LNCAP (cell line): ENCODE data around the gene CSF1.

ENCODE experiments used
- CTCF ChIP-seq: fragments of 450-650 bp; IDR thresholded peaks from 2 replicates; pipeline ENCODE4 v1.5.1; 2017; ENCODE audit warnings: mild to moderate bottlenecking

CSF1 gene

GRCh38 chr1:109902204-109902985, 8.3 kb upstream of the CSF1 start:
- no peak for TF ChIP-seq CTCF

GRCh38 chr1:109903376-109903930, 7.2 kb upstream of the CSF1 start:
- TF ChIP-seq CTCF = no peak

GRCh38 chr1:109904105-109904817, 6.4 kb upstream of the CSF1 start:
- TF ChIP-seq CTCF = no peak

- no peak for TF ChIP-seq CTCF
Observed at GRCh38 chr1:109905491-109905890, 5.2 kb upstream of the CSF1 start.

- no peak for TF ChIP-seq CTCF
Observed at GRCh38 chr1:109906160-109906838, 4.3 kb upstream of the CSF1 start.

GRCh38 chr1:109906839-109907180, 3.8 kb upstream of the CSF1 start:
- no peak for TF ChIP-seq CTCF

- TF ChIP-seq CTCF = no peak
Observed at GRCh38 chr1:109907190-109907774, 3.4 kb upstream of the CSF1 start.
